Measurements from ENCODE around the gene BCAR3. TPM values are rescaled to one million over a fixed set of nuclear protein-coding genes. Genes with fewer than 3 reads are reported as not detected.

The BCAR3 gene
- total and polyA plus RNA-seq, 8 donors: 15.5 to 26.0 (median 18.9) TPM

- Histone ChIP-seq H3K4me3 (no peak overlapping the region), H3K27ac (no peak overlapping the region), H3K4me1 (peaks cover 0 to 4% of the 10 kb centered on the region in 2 donors), H3K36me3 (peaks cover 0 to 5% of the 10 kb centered on the region in 2 donors), H3K27me3 (no peaks in the 10 kb centered on the region), H3K9me3 (no peaks in the 10 kb centered on the region)
- ATAC-seq: no peak
- no peak for DNase-seq
- TF ChIP-seq CTCF (IDR thresholded peaks at IDR 0.05): no peak
- intact Hi-C loops (cut with DNase I): no loop called here
Measured at GRCh38 chr1:93596329-93597089, 85.1 kb downstream of the BCAR3 start.

DNA sequence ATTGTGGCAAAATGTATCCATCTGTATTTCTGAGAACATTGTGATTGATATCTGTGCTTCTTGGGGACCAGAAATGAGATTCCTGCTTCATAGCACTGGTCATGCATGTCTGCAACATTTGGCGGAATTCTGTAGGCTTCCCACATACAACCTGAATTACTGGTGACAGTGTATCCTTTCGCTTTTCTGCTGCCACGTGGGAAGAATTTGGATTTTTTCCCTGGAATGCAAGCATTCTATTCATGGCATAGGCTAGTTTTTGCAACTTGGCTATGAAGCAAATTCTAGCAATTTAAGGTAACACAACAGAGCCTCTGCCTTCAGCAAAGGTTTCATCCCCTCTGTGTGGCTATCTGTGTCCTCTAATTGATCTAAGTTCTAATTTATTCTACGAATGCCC lies 85.9 kb downstream of the BCAR3 start:
- Histone ChIP-seq H3K4me3 (no peak overlapping the region), H3K4me1 (peaks cover 0 to 9% of the 10 kb centered on the region in 2 donors), H3K9me3 (no peaks in the 10 kb centered on the region), H3K36me3 (peaks cover 0 to 5% of the 10 kb centered on the region in 2 donors), H3K27me3 (no peaks in the 10 kb centered on the region), H3K27ac (no peak overlapping the region)
- intact Hi-C loops (cut with DNase I): no loop called here
- ATAC-seq (no peak), DNase-seq (no peak)
- no peak for TF ChIP-seq CTCF (IDR thresholded peaks at IDR 0.05)

GRCh38 chr1:93595266-93595665 lies 86.4 kb downstream of the BCAR3 start:
- no peaks in the 10 kb centered on the region for H3K9me3 ChIP-seq
- DNase-seq: no peak
- H3K27me3 ChIP-seq: no peaks in the 10 kb centered on the region
- TF ChIP-seq CTCF (IDR thresholded peaks at IDR 0.05): no peak
- intact Hi-C loops (cut with DNase I): no loop called here
- peaks cover 0 to 5% of the 10 kb centered on the region in 2 donors for H3K36me3 ChIP-seq
- peaks cover 0 to 9% of the 10 kb centered on the region in 2 donors for H3K4me1 ChIP-seq
- ATAC-seq: no peak
- no peak overlapping the region for H3K4me3 ChIP-seq
- H3K27ac ChIP-seq: no peak overlapping the region

DNA sequence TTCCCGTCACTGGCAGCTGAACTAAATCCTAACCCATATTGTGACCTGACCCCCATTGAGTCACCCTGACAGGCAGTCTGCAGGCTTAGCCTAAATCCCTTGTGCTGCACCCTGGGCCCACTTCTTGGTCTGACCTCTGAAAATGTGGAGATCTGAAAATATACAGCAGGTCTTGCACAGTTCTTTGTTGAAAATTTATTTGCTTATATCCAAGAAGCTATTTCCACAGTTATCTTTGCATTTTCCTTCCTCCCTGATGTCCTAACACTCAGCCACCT lies 87.1 kb downstream of the BCAR3 start:
- TF ChIP-seq CTCF (IDR thresholded peaks at IDR 0.05): no peak
- Histone ChIP-seq H3K27ac (no peak overlapping the region), H3K27me3 (no peaks in the 10 kb centered on the region), H3K36me3 (peaks cover 0 to 10% of the 10 kb centered on the region in 2 donors), H3K9me3 (no peaks in the 10 kb centered on the region), H3K4me1 (peaks cover 0 to 9% of the 10 kb centered on the region in 2 donors), H3K4me3 (no peak overlapping the region)
- intact Hi-C loops (cut with DNase I): no loop called here
- ATAC-seq (no peak), DNase-seq (no peak)

DNA sequence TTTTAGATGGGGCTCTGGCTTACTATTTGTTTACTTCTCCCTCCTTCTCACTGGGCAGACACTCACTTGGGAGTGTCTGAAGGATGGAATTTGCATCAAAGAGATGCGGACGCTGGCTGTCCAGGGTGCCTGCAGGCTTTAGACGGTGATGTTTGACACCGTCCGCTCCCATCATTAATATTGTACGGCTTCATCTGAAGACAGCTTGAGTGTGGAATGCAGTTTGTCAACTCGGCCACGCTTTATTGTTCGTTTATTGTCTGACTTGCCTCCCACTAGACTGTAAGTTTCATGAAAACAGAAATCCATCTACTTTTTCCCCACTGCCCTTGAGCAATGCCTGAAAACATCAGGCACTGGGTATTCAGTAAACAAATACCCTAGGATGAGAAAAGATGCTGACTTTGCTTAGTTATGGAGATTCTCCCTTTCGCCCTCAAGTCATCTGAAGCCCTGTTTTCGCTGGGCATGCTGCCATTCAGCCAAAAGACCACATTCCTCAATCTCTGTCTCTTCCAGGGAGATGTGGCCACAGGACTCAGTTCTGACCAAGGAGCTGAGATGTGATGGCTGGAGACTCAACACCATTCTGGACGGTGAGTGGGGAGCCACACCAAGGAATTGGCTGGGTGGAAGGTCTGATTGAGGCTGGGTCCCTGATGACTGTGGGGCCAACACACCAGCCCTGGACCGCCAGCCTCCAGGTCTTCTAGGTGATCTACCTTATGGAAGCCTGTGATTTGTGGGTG lies 87.6 kb downstream of the BCAR3 start:
- no peak for TF ChIP-seq CTCF (IDR thresholded peaks at IDR 0.05)
- Histone ChIP-seq H3K27me3 (no peaks in the 10 kb centered on the region), H3K9me3 (no peaks in the 10 kb centered on the region), H3K36me3 (peaks cover 0 to 14% of the 10 kb centered on the region in 2 donors), H3K27ac (no peak overlapping the region), H3K4me1 (peaks cover 0 to 9% of the 10 kb centered on the region in 2 donors), H3K4me3 (no peak overlapping the region)
- no peak for ATAC-seq
- intact Hi-C loops (cut with DNase I): no loop called here
- DNase-seq: no peak
